Upper lobe of left lung (tissue), 6 donors: Measurements from ENCODE around the gene ATP11A. TPM values are rescaled to one million over a fixed set of nuclear protein-coding genes. Genes with fewer than 3 reads are reported as not detected.

Experiments
- ATAC-seq, 2 donors: fragments of 200-7000 bp; cut with Tn5 transposase; one replicate each; pipeline ENCODE4 v1.9.1; 2022; ENCODE audit warnings: mild to moderate bottlenecking in 2 of 2, moderate library complexity in 2 of 2; ENCODE audit not compliant: low FRiP score in 2 of 2
- DNase-seq, 2 donors: peaks; one replicate each; pipeline ENCODE4 v3.0.0-alpha.2; 2019 to 2020
- H3K27ac ChIP-seq, 4 donors: fragments of 200-600 bp; sonication (generic); one replicate each; pipeline ENCODE4 v1.5.1; 2016 to 2019
- H3K27me3 ChIP-seq, 4 donors: fragments of 200-600 bp; sonication (generic); one replicate each; pipeline ENCODE4 v1.5.1; 2017 to 2019
- H3K36me3 ChIP-seq, 4 donors: fragments of 200-600 bp; sonication (generic); one replicate each; pipeline ENCODE4 v1.5.1; 2016 to 2019
- H3K4me1 ChIP-seq, 4 donors: fragments of 200-600 bp; sonication (generic); one replicate each; pipeline ENCODE4 v1.5.1; 2018 to 2019
- H3K4me3 ChIP-seq, 4 donors: fragments of 200-600 bp; sonication (generic); one replicate each; pipeline ENCODE4 v1.5.1; 2017 to 2019; ENCODE audit warnings: mild to moderate bottlenecking in 2 of 4, moderate library complexity in 1 of 4
- H3K9me3 ChIP-seq, 4 donors: fragments of 200-600 bp; sonication (generic); one replicate each; pipeline ENCODE4 v1.5.1; 2018 to 2019
- EP300 ChIP-seq, 4 donors: sonication (generic); formaldehyde crosslinking; IDR thresholded peaks; one replicate each; pipeline ENCODE4 v1.5.1; 2017; ENCODE audit warnings: antibody characterized with exemption in 4 of 4, control low read depth in 2 of 4
- POLR2A ChIP-seq, 4 donors: fragments of 450-650 bp; IDR thresholded peaks; one replicate each; pipeline ENCODE4 v1.5.1; 2016 to 2017; ENCODE audit warnings: antibody characterized with exemption in 4 of 4, mild to moderate bottlenecking in 2 of 4
- POLR2AphosphoS5 ChIP-seq, 2 donors: sonication (generic); formaldehyde crosslinking; IDR thresholded peaks; one replicate each; pipeline ENCODE4 v1.5.1; 2017; ENCODE audit warnings: antibody characterized with exemption in 2 of 2
- WGBS, 2 donors: methylation state at CpG; one replicate each; pipeline ENCODE4 v1.1.5; 2017 to 2018; 5-methylcytosine and 5-hydroxymethylcytosine counted together
- total RNA-seq, 6 donors: library from RNA; depleted of rRNA in 4 of 6; stranded (reverse); fragments of >200 nt in 4 of 6; gene quantifications; one replicate each; pipeline versions ENCODE4 v1.1.0 to v1.2.1, GENCODE V29; 2016 to 2021
- TF ChIP-seq, protein P1 (sequence below), 6 experiments: fragments of 450-650 bp in 4 of 6; fragments of 200-600 bp in 2 of 6; sonication (generic) in 2 of 6; IDR thresholded peaks; one replicate each; pipeline ENCODE4 v1.5.1; 2016 to 2019; ENCODE audit warnings: antibody characterized with exemption in 6 of 6
- donor health status: DM: no; HTN: no; CAD: no; lungs with moderate emphysema.
- donor health status: DM: no; HTN: yes; CAD: no; lungs with severe emphysema.

Gene ATP11A
- total RNA-seq, 6 donors from 2014 or later, result 159 to 285 (median 260) TPM

GRCh38 chr13:112892426-112893206, 202.8 kb downstream of the ATP11A start:
- Histone ChIP-seq H3K27ac (no peak overlapping the region), H3K4me3 (no peak overlapping the region), H3K9me3 (no peaks in the 10 kb centered on the region), H3K27me3 (peaks cover 0 to 22% (median 11%) of the 10 kb centered on the region in 4 donors), H3K4me1 (peaks cover 20 to 33% (median 29%) of the 10 kb centered on the region in 4 donors), H3K36me3 (no peaks in the 10 kb centered on the region)
- DNase-seq (peak in 1 of 2 donors; percentile 59), ATAC-seq (no peak)
- TF ChIP-seq POLR2AphosphoS5 (IDR thresholded peaks at IDR 0.05) (no peak), POLR2A (IDR thresholded peaks at IDR 0.05) (no peak)
- 17 to 25% methylated on average over 18 of the region's 22 CpGs for WGBS, 2 donors

GRCh38 chr13:112893207-112893569, 203.3 kb downstream of the ATP11A start:
- 59 to 64% methylated on average over 7 of the region's 7 CpGs for whole genome bisulfite sequencing, 2 donors
- Histone ChIP-seq H3K4me3 (no peak overlapping the region), H3K36me3 (no peaks in the 10 kb centered on the region), H3K9me3 (no peaks in the 10 kb centered on the region), H3K27ac (no peak overlapping the region), H3K4me1 (peaks cover 20 to 33% (median 29%) of the 10 kb centered on the region in 4 donors), H3K27me3 (peaks cover 0 to 22% (median 11%) of the 10 kb centered on the region in 4 donors)
- ATAC-seq (no peak), DNase-seq (peak in 1 of 2 donors; percentile 44)
- no peak for TF ChIP-seq EP300 (IDR thresholded peaks at IDR 0.05)
- TF ChIP-seq, protein P1, sequence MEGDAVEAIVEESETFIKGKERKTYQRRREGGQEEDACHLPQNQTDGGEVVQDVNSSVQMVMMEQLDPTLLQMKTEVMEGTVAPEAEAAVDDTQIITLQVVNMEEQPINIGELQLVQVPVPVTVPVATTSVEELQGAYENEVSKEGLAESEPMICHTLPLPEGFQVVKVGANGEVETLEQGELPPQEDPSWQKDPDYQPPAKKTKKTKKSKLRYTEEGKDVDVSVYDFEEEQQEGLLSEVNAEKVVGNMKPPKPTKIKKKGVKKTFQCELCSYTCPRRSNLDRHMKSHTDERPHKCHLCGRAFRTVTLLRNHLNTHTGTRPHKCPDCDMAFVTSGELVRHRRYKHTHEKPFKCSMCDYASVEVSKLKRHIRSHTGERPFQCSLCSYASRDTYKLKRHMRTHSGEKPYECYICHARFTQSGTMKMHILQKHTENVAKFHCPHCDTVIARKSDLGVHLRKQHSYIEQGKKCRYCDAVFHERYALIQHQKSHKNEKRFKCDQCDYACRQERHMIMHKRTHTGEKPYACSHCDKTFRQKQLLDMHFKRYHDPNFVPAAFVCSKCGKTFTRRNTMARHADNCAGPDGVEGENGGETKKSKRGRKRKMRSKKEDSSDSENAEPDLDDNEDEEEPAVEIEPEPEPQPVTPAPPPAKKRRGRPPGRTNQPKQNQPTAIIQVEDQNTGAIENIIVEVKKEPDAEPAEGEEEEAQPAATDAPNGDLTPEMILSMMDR (IDR thresholded peaks at IDR 0.05), result no peak

- DNase-seq (peak; percentile 52 to 72), ATAC-seq (peak; percentile 5 to 29)
- peaks cover 0 to 22% (median 11%) of the 10 kb centered on the region in 4 donors for H3K27me3 ChIP-seq
- peak overlapping the region in 3 of 4 donors; percentile 53 to 59 (median 59) for H3K4me3 ChIP-seq
- no peaks in the 10 kb centered on the region for H3K9me3 ChIP-seq
- 9% methylated on average over 23 of the region's 51 CpGs; no CpG with 5 or more reads in 1 of the 2 donors for WGBS, 2 donors
- H3K27ac ChIP-seq, result peak overlapping the region in 1 of 4 donors; percentile 59
- no peaks in the 10 kb centered on the region for H3K36me3 ChIP-seq
- TF ChIP-seq POLR2A (IDR thresholded peaks at IDR 0.05), result no peak
- no peak for TF ChIP-seq POLR2AphosphoS5 (IDR thresholded peaks at IDR 0.05)
- no peak for TF ChIP-seq EP300 (IDR thresholded peaks at IDR 0.05)
- TF ChIP-seq, protein P1 (IDR thresholded peaks at IDR 0.05), result no peak
- H3K4me1 ChIP-seq, result peaks cover 20 to 33% (median 29%) of the 10 kb centered on the region in 4 donors
These were observed 204.0 kb downstream of the ATP11A start for GRCh38 chr13:112893570-112894422.

GRCh38 chr13:112894423-112894672, 204.5 kb downstream of the ATP11A start:
- TF ChIP-seq, protein P1 (IDR thresholded peaks at IDR 0.05), result no peak
- TF ChIP-seq POLR2A (IDR thresholded peaks at IDR 0.05) (no peak), EP300 (IDR thresholded peaks at IDR 0.05) (no peak), POLR2AphosphoS5 (IDR thresholded peaks at IDR 0.05) (no peak)

More at GRCh38 chr13:112894423-112894672, 204.5 kb downstream of the ATP11A start:
- DNase-seq (peak in 1 of 2 donors; percentile 89), ATAC-seq (no peak)
- peaks cover 20 to 33% (median 29%) of the 10 kb centered on the region in 4 donors for H3K4me1 ChIP-seq
- H3K27ac ChIP-seq, result peak overlapping the region in 2 of 4 donors; percentile 26 to 59
- no peaks in the 10 kb centered on the region for H3K9me3 ChIP-seq
- H3K4me3 ChIP-seq, result peak overlapping the region; percentile 30 to 59 (median 56)
- WGBS, 2 donors, result 0% methylated on average over 2 of the region's 34 CpGs; no CpG with 5 or more reads in 1 of the 2 donors
- peaks cover 0 to 22% (median 11%) of the 10 kb centered on the region in 4 donors for H3K27me3 ChIP-seq
- no peaks in the 10 kb centered on the region for H3K36me3 ChIP-seq
